ENCODE measurements around the gene UBASH3A. TPM values are rescaled to one million over a fixed set of nuclear protein-coding genes. Genes with fewer than 3 reads are reported as not detected.

UBASH3A gene
- total and polyA plus RNA-seq, 2 donors (not counting 1 experiment from before 2014, with no cell fraction given), result 0.12 to 0.33 TPM

DNA sequence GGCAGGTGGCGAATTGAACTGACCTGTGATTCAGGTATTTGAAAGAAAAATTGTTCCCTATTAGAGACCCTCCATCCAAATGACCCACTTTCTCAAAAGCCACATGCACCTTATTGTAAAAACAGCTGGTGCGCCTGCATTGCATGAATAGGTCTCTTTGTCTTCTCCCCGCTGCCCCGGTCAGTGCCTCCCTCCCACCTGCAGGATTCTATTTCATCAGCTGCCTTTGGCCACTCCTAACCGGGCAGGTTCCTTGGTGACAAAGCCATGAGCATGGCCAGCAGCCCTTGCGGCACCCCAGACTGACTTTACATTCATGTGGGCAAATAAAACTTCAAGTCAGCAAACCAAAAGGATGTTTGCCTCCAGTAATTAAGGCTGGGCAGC, 14.3 kb upstream of the UBASH3A start:
- DNase-seq (no peak), ATAC-seq (ENCODE audit: low read depth) (no peak)
- no peaks in the 10 kb centered on the region for H3K36me3 ChIP-seq (replicated peaks in 1 of 2; ENCODE audit: control extremely low read depth in 1 of 2, control insufficient read depth in 1 of 2, extremely low read depth in 1 of 2, insufficient read depth in 2 of 2, low read length in 1 of 2)
- H3K27ac Mint-ChIP-seq, result no peak overlapping the region
- no peak overlapping the region for H2AFZ ChIP-seq (ENCODE audit: insufficient read depth, low read depth, low read length, poor library complexity, severe bottlenecking)
- no peak for TF ChIP-seq EZH2 (IDR thresholded peaks at IDR 0.05; ENCODE audit: borderline replicate concordance, insufficient read depth, low read depth, low read length, poor library complexity, severe bottlenecking)
- TF ChIP-seq, protein P1, sequence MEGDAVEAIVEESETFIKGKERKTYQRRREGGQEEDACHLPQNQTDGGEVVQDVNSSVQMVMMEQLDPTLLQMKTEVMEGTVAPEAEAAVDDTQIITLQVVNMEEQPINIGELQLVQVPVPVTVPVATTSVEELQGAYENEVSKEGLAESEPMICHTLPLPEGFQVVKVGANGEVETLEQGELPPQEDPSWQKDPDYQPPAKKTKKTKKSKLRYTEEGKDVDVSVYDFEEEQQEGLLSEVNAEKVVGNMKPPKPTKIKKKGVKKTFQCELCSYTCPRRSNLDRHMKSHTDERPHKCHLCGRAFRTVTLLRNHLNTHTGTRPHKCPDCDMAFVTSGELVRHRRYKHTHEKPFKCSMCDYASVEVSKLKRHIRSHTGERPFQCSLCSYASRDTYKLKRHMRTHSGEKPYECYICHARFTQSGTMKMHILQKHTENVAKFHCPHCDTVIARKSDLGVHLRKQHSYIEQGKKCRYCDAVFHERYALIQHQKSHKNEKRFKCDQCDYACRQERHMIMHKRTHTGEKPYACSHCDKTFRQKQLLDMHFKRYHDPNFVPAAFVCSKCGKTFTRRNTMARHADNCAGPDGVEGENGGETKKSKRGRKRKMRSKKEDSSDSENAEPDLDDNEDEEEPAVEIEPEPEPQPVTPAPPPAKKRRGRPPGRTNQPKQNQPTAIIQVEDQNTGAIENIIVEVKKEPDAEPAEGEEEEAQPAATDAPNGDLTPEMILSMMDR (IDR thresholded peaks at IDR 0.05), result no peak
- no peaks in the 10 kb centered on the region for H4K20me1 ChIP-seq (ENCODE audit: control insufficient read depth, insufficient read depth, low read length, poor library complexity, severe bottlenecking)
- H3K79me2 ChIP-seq (ENCODE audit: control insufficient read depth, insufficient read depth, low read length), result no peaks in the 10 kb centered on the region
- ChIA-PET POLR2A (no interaction called here), CTCF (no interaction called here)
- no peak overlapping the region for H3K27ac ChIP-seq (ENCODE audit: low read length in 2 of 2)
- H3K27me3 ChIP-seq (replicated peaks in 1 of 4; ENCODE audit: control extremely low read depth in 1 of 4, control insufficient read depth in 3 of 4, insufficient read depth in 4 of 4, low read length in 3 of 4), result peaks cover 0 to 7% (median 0%) of the 10 kb centered on the region in 4 experiments
- no peak overlapping the region for H3K9ac ChIP-seq (ENCODE audit: low read length)
- no peak overlapping the region for H3K4me3 Mint-ChIP-seq
- no peak overlapping the region for H3K4me2 ChIP-seq (replicated peaks; ENCODE audit: low read depth, low read length, poor library complexity, severe bottlenecking)
- peaks cover 14 to 34% of the 10 kb centered on the region in 2 donors for H3K4me1 ChIP-seq (ENCODE audit: control insufficient read depth in 2 of 2, insufficient read depth in 2 of 2, low read length in 2 of 2)
- H3K27me3 Mint-ChIP-seq, result peaks cover 15% of the 10 kb centered on the region
- peaks cover 0 to 11% (median 1%) of the 10 kb centered on the region in 3 donors for H3K9me3 ChIP-seq (ENCODE audit: control extremely low read depth in 1 of 3, control insufficient read depth in 2 of 3, insufficient read depth in 1 of 3, low read length in 2 of 3)
- WGBS (ENCODE audit: insufficient coverage), result 84% methylated on average over 6 of the region's 6 CpGs
- H3K4me3 ChIP-seq (ENCODE audit: control extremely low read depth in 1 of 5, extremely low read depth in 1 of 5, insufficient read depth in 1 of 5, low read depth in 2 of 5, low read length in 4 of 5), result no peak overlapping the region
- H3K4me1 Mint-ChIP-seq, result peaks cover 53% of the 10 kb centered on the region
- intact Hi-C loops (cut with micrococcal nuclease), result no loop called here
- peaks cover 3% of the 10 kb centered on the region for H3K9me3 Mint-ChIP-seq (ENCODE audit: insufficient read depth)

DNA sequence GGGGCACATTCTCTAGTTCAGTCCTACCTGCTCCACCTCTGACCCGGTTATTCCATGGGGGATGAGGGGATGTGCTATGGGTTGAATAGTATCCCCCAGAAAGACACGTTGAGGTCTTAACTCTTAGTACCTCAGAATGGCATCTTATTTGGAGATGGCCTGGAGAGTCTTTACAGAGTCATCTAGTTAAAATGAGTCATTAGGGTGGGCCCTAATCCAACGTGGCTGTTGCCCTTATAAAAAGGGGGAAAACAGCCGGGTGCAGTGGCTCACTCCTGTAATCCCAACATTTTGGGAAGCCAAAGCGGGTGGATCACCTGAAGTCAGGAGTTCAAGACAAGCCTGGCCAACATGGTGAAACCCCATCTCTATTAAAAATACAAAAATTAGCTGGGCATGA, 13.5 kb upstream of the UBASH3A start:
- ChIA-PET POLR2A (no interaction called here), CTCF (no interaction called here)
- no peak for ATAC-seq (ENCODE audit: low read depth)
- H3K27me3 Mint-ChIP-seq, result peaks cover 18% of the 10 kb centered on the region
- WGBS (ENCODE audit: insufficient coverage), result 83% methylated on average over 4 of the region's 5 CpGs
- no peaks in the 10 kb centered on the region for H3K9me3 Mint-ChIP-seq (ENCODE audit: insufficient read depth)
- H3K9me3 ChIP-seq (ENCODE audit: control extremely low read depth in 1 of 3, control insufficient read depth in 2 of 3, insufficient read depth in 1 of 3, low read length in 2 of 3), result peaks cover 0 to 4% (median 1%) of the 10 kb centered on the region in 3 donors
- no peak overlapping the region for H2AFZ ChIP-seq (ENCODE audit: insufficient read depth, low read depth, low read length, poor library complexity, severe bottlenecking)
- peaks cover 46% of the 10 kb centered on the region for H3K4me1 Mint-ChIP-seq
- DNase-seq, result no peak
- no peak overlapping the region for H3K4me3 ChIP-seq (ENCODE audit: control extremely low read depth in 1 of 5, extremely low read depth in 1 of 5, insufficient read depth in 1 of 5, low read depth in 2 of 5, low read length in 4 of 5)
- TF ChIP-seq, protein P1 (IDR thresholded peaks at IDR 0.05), result no peak
- TF ChIP-seq EZH2 (IDR thresholded peaks at IDR 0.05; ENCODE audit: borderline replicate concordance, insufficient read depth, low read depth, low read length, poor library complexity, severe bottlenecking), result no peak
- no peaks in the 10 kb centered on the region for H3K36me3 ChIP-seq (replicated peaks in 1 of 2; ENCODE audit: control extremely low read depth in 1 of 2, control insufficient read depth in 1 of 2, extremely low read depth in 1 of 2, insufficient read depth in 2 of 2, low read length in 1 of 2)
- H3K27ac Mint-ChIP-seq, result no peak overlapping the region
- H4K20me1 ChIP-seq (ENCODE audit: control insufficient read depth, insufficient read depth, low read length, poor library complexity, severe bottlenecking), result no peaks in the 10 kb centered on the region
- no peaks in the 10 kb centered on the region for H3K79me2 ChIP-seq (ENCODE audit: control insufficient read depth, insufficient read depth, low read length)
- intact Hi-C loops (cut with micrococcal nuclease), result no loop called here
- no peak overlapping the region for H3K4me3 Mint-ChIP-seq
- peaks cover 0 to 7% (median 0%) of the 10 kb centered on the region in 4 experiments for H3K27me3 ChIP-seq (replicated peaks in 1 of 4; ENCODE audit: control extremely low read depth in 1 of 4, control insufficient read depth in 3 of 4, insufficient read depth in 4 of 4, low read length in 3 of 4)
- H3K4me2 ChIP-seq (replicated peaks; ENCODE audit: low read depth, low read length, poor library complexity, severe bottlenecking), result no peak overlapping the region
- H3K9ac ChIP-seq (ENCODE audit: low read length), result no peak overlapping the region
- H3K4me1 ChIP-seq (ENCODE audit: control insufficient read depth in 2 of 2, insufficient read depth in 2 of 2, low read length in 2 of 2), result peaks cover 8 to 28% of the 10 kb centered on the region in 2 donors
- H3K27ac ChIP-seq (ENCODE audit: low read length in 2 of 2), result no peak overlapping the region

All from B cell (primary cell).